HEK293 (cell line): ENCODE results near the gene NDST3.

Experiments
- CTCF ChIA-PET: fragments of 350-600 bp; formaldehyde crosslinking; extraction: SDS; loops from one replicate; lab custom pipeline; 2021; ENCODE audit warnings: antibody characterized with exemption; lab: Yijun Ruan, JAX
- POLR2A ChIA-PET: fragments of 300-600 bp; formaldehyde crosslinking; extraction: SDS; loops from one replicate; lab custom pipeline; 2020; ENCODE audit warnings: antibody characterized with exemption, inconsistent platforms; lab: Yijun Ruan, JAX
- H3K27ac ChIP-seq: fragments of 200-500 bp; sonication (Bioruptor generic); 2 replicates; pipeline ENCODE4 v1.5.1; 2014; ENCODE audit warnings: low read depth, low read length, control low read depth, inconsistent platforms; ENCODE audit errors: extremely low read depth
- H3K36me3 ChIP-seq, 2 experiments: fragments of 200-500 bp in 1 of 2; sonication (Bioruptor generic) in 1 of 2; 1 replicate in 1 of 2; 2 replicates in 1 of 2; pipeline ENCODE4 v1.5.1; 2014 to 2017; ENCODE audit warnings: inconsistent platforms in 2 of 2, low read length in 2 of 2; ENCODE audit not compliant: control insufficient read depth in 2 of 2, insufficient read depth in 1 of 2
- H3K4me1 ChIP-seq: fragments of 200-500 bp; sonication (Bioruptor generic); 2 replicates; pipeline ENCODE4 v1.5.1; 2014; ENCODE audit warnings: mild to moderate bottlenecking, low read length, inconsistent platforms; ENCODE audit not compliant: control insufficient read depth, insufficient read depth
- H3K4me3 ChIP-seq: 2 replicates; pipeline ENCODE4 v1.5.1; 2011; ENCODE audit warnings: low read depth, mild to moderate bottlenecking, control low read depth, low read length, moderate library complexity
- H3K9me3 ChIP-seq: fragments of 200-500 bp; sonication (Bioruptor generic); 2 replicates; pipeline ENCODE4 v1.5.1; 2014; ENCODE audit warnings: low read depth, low read length, inconsistent platforms; ENCODE audit not compliant: control insufficient read depth, insufficient read depth
- FEZF1 ChIP-seq: fragments of 450-650 bp; formaldehyde crosslinking; IDR thresholded peaks from 2 replicates; pipeline ENCODE4 v1.5.1; 2016; ENCODE audit warnings: missing biosample characterization, missing genetic modification characterization
- GLIS2 ChIP-seq: fragments of 450-650 bp; formaldehyde crosslinking; IDR thresholded peaks from 2 replicates; pipeline ENCODE4 v1.5.1; 2016; ENCODE audit warnings: missing biosample characterization, missing genetic modification characterization
- HOXA7 ChIP-seq: sonication (generic); formaldehyde crosslinking; IDR thresholded peaks from 2 replicates; pipeline ENCODE4 v1.8.1; 2022; ENCODE audit warnings: missing genetic modification reagents, borderline replicate concordance
- HOXD13 ChIP-seq: sonication (generic); formaldehyde crosslinking; IDR thresholded peaks from 2 replicates; pipeline ENCODE4 v1.8.0; 2022; ENCODE audit warnings: missing genetic modification reagents, borderline replicate concordance
- KLF10 ChIP-seq: fragments of 450-650 bp; IDR thresholded peaks from 2 replicates; pipeline ENCODE4 v1.5.1; 2018; ENCODE audit warnings: missing biosample characterization, mild to moderate bottlenecking, missing genetic modification characterization
- SALL2 ChIP-seq: fragments of 450-650 bp; formaldehyde crosslinking; IDR thresholded peaks from 2 replicates; pipeline ENCODE4 v1.5.0; 2017; ENCODE audit warnings: missing biosample characterization, mild to moderate bottlenecking, missing genetic modification characterization, borderline replicate concordance
- SCRT2 ChIP-seq: fragments of 450-650 bp; formaldehyde crosslinking; IDR thresholded peaks from 2 replicates; pipeline ENCODE4 v1.5.1; 2016; ENCODE audit warnings: missing biosample characterization, missing genetic modification characterization
- YY1 ChIP-seq: fragments of 450-650 bp; formaldehyde crosslinking; IDR thresholded peaks from 2 replicates; pipeline ENCODE4 v1.5.1; 2018; ENCODE audit warnings: missing biosample characterization, missing genetic modification characterization
- ZBTB11 ChIP-seq: fragments of 450-650 bp; formaldehyde crosslinking; conservative IDR thresholded peaks from 2 replicates; pipeline ENCODE4 v1.5.1; 2016; ENCODE audit warnings: low read depth, missing biosample characterization, missing genetic modification characterization
- ZBTB8A ChIP-seq: fragments of 450-650 bp; formaldehyde crosslinking; IDR thresholded peaks from 2 replicates; pipeline ENCODE4 v1.5.1; 2016; ENCODE audit warnings: missing biosample characterization, missing genetic modification characterization
- ZFP37 ChIP-seq: fragments of 450-650 bp; formaldehyde crosslinking; IDR thresholded peaks from 2 replicates; pipeline ENCODE4 v1.5.1; 2016; ENCODE audit warnings: missing biosample characterization, missing genetic modification characterization
- ZNF169 ChIP-seq: fragments of 450-650 bp; formaldehyde crosslinking; IDR thresholded peaks from 2 replicates; pipeline ENCODE4 v1.5.1; 2016; ENCODE audit warnings: missing biosample characterization, missing genetic modification characterization
- ZNF184 ChIP-seq: fragments of 450-650 bp; IDR thresholded peaks from 2 replicates; pipeline ENCODE4 v1.5.1; 2018; ENCODE audit warnings: missing biosample characterization, mild to moderate bottlenecking, missing genetic modification characterization
- ZNF214 ChIP-seq: fragments of 450-650 bp; formaldehyde crosslinking; IDR thresholded peaks from 2 replicates; pipeline ENCODE4 v1.5.1; 2017; ENCODE audit warnings: missing biosample characterization, mild to moderate bottlenecking, missing genetic modification characterization, borderline replicate concordance
- ZNF223 ChIP-seq: fragments of 450-650 bp; formaldehyde crosslinking; IDR thresholded peaks from 2 replicates; pipeline ENCODE4 v1.5.1; 2016; ENCODE audit warnings: missing biosample characterization, missing genetic modification characterization
- ZNF366 ChIP-seq: fragments of 450-650 bp; formaldehyde crosslinking; conservative IDR thresholded peaks from 2 replicates; pipeline ENCODE4 v1.5.1; 2016; ENCODE audit warnings: missing biosample characterization, missing genetic modification characterization
- ZNF394 ChIP-seq: fragments of 450-650 bp; formaldehyde crosslinking; IDR thresholded peaks from 2 replicates; pipeline ENCODE4 v1.5.1; 2016; ENCODE audit warnings: missing biosample characterization, missing genetic modification characterization, mild to moderate bottlenecking, moderate library complexity, borderline replicate concordance
- ZNF501 ChIP-seq: fragments of 450-650 bp; formaldehyde crosslinking; IDR thresholded peaks from 2 replicates; pipeline ENCODE4 v1.5.1; 2016; ENCODE audit warnings: missing biosample characterization, missing genetic modification characterization
- ZNF513 ChIP-seq: fragments of 450-650 bp; IDR thresholded peaks from 2 replicates; pipeline ENCODE4 v1.5.1; 2018; ENCODE audit warnings: missing biosample characterization, missing genetic modification characterization
- ZNF626 ChIP-seq: fragments of 450-650 bp; sonication (Bioruptor Pico); formaldehyde crosslinking; IDR thresholded peaks from 2 replicates; pipeline ENCODE4 v1.5.1; 2018; ENCODE audit warnings: missing biosample characterization, missing genetic modification characterization, inconsistent platforms
- ZNF837 ChIP-seq: fragments of 450-650 bp; formaldehyde crosslinking; IDR thresholded peaks from 2 replicates; pipeline ENCODE4 v1.5.1; 2016; ENCODE audit warnings: missing biosample characterization, missing genetic modification characterization
- ZNF843 ChIP-seq: fragments of 450-650 bp; formaldehyde crosslinking; IDR thresholded peaks from 2 replicates; pipeline ENCODE4 v1.5.1; 2016; ENCODE audit warnings: missing biosample characterization, missing genetic modification characterization
- ZSCAN4 ChIP-seq: fragments of 450-650 bp; formaldehyde crosslinking; IDR thresholded peaks from 2 replicates; pipeline ENCODE4 v1.5.1; 2017; ENCODE audit warnings: missing biosample characterization, missing genetic modification characterization
- TF ChIP-seq, protein P1 (sequence below): fragments of 450-650 bp; formaldehyde crosslinking; IDR thresholded peaks from 2 replicates; pipeline ENCODE4 v1.5.1; 2016; ENCODE audit warnings: missing biosample characterization, missing genetic modification characterization

NDST3 gene

GRCh38 chr4:117987464-117987863, 46.8 kb upstream of the NDST3 start:
- ChIA-PET CTCF (no interaction called here), POLR2A (no interaction called here)
- H3K36me3 ChIP-seq, result no peaks in the 10 kb centered on the region
- no peak overlapping the region for H3K4me3 ChIP-seq
- H3K9me3 ChIP-seq, result no peaks in the 10 kb centered on the region
- H3K4me1 ChIP-seq, result no peaks in the 10 kb centered on the region
- H3K27ac ChIP-seq, result no peak overlapping the region
- TF ChIP-seq ZNF394 (no peak), ZNF184 (tag by site-specific recombination) (no peak), HOXD13 (no peak), KLF10 (tag by site-specific recombination) (no peak), YY1 (no peak), ZNF626 (tag by site-specific recombination) (no peak)

GRCh38 chr4:117996891-117997290, 37.4 kb upstream of the NDST3 start:
- H3K9me3 ChIP-seq, result no peaks in the 10 kb centered on the region
- no peaks in the 10 kb centered on the region for H3K36me3 ChIP-seq
- H3K27ac ChIP-seq, result no peak overlapping the region
- TF ChIP-seq HOXA7 (CRISPR knock-in tag), result no peak
- no peak for TF ChIP-seq ZNF513 (tag by site-specific recombination)
- no peak for TF ChIP-seq ZNF837 (tag by site-specific recombination)
- no peak for TF ChIP-seq ZNF214 (tag by site-specific recombination)
- no peak for TF ChIP-seq ZSCAN4 (tag by site-specific recombination)
- TF ChIP-seq, protein P1, sequence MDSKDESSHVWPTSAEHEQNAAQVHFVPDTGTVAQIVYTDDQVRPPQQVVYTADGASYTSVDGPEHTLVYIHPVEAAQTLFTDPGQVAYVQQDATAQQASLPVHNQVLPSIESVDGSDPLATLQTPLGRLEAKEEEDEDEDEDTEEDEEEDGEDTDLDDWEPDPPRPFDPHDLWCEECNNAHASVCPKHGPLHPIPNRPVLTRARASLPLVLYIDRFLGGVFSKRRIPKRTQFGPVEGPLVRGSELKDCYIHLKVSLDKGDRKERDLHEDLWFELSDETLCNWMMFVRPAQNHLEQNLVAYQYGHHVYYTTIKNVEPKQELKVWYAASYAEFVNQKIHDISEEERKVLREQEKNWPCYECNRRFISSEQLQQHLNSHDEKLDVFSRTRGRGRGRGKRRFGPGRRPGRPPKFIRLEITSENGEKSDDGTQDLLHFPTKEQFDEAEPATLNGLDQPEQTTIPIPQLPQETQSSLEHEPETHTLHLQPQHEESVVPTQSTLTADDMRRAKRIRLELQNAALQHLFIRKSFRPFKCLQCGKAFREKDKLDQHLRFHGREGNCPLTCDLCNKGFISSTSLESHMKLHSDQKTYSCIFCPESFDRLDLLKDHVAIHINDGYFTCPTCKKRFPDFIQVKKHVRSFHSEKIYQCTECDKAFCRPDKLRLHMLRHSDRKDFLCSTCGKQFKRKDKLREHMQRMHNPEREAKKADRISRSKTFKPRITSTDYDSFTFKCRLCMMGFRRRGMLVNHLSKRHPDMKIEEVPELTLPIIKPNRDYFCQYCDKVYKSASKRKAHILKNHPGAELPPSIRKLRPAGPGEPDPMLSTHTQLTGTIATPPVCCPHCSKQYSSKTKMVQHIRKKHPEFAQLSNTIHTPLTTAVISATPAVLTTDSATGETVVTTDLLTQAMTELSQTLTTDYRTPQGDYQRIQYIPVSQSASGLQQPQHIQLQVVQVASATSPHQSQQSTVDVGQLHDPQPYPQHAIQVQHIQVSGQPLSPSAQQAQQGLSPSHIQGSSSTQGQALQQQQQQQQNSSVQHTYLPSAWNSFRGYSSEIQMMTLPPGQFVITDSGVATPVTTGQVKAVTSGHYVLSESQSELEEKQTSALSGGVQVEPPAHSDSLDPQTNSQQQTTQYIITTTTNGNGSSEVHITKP (tag by site-specific recombination), result no peak
- no peak for TF ChIP-seq ZNF366
- no peak for TF ChIP-seq ZNF169 (tag by site-specific recombination)
- TF ChIP-seq ZBTB8A (tag by site-specific recombination), result no peak
- TF ChIP-seq ZNF843 (tag by site-specific recombination), result no peak
- TF ChIP-seq ZNF501, result no peak
- no peak for TF ChIP-seq ZFP37 (tag by site-specific recombination)
- no peak for TF ChIP-seq SCRT2 (tag by site-specific recombination)
- no peak for TF ChIP-seq FEZF1
- TF ChIP-seq ZNF223 (tag by site-specific recombination), result no peak
- no peak for TF ChIP-seq SALL2
- no peak for TF ChIP-seq GLIS2
- no peak for TF ChIP-seq ZBTB11 (tag by site-specific recombination)
- ChIA-PET CTCF (no interaction called here), POLR2A (no interaction called here)
- H3K4me3 ChIP-seq, result no peak overlapping the region
- H3K4me1 ChIP-seq, result no peaks in the 10 kb centered on the region
